SHP77 treated with DMSO at 0.1 percent for 48 hours (cell line): Measurements from ENCODE around the gene KLHL26.

Experiments used
- DNase-seq: peaks from one replicate; lab custom pipeline; 2025; lab: John Stamatoyannopoulos, UW

KLHL26 gene

DNA sequence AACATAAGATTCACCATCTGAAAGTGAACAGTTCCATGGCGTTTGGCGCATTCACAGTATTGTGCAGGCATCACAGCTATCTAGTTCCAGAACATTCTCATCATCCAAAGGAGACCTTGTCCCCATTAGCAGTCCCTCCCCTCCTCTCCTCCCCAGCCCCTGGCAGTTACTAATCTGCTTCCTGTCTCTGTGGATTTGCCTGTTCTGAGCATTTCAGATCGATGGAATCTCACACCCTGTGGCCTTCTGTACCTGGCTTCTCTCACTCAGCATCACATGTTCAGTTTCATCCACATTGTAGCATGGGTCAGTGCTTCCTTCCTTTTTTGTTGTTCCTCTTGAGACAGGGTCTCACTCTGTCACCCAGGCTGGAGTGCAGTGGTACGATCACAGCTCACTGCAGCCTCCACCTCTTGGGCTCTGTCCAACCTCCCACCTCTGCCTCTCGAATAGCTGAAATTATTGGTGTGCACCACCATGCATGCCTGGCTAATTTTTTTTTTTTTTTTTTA is 81.2 kb downstream of the KLHL26 start:
- DNase-seq, result no peak

DNA sequence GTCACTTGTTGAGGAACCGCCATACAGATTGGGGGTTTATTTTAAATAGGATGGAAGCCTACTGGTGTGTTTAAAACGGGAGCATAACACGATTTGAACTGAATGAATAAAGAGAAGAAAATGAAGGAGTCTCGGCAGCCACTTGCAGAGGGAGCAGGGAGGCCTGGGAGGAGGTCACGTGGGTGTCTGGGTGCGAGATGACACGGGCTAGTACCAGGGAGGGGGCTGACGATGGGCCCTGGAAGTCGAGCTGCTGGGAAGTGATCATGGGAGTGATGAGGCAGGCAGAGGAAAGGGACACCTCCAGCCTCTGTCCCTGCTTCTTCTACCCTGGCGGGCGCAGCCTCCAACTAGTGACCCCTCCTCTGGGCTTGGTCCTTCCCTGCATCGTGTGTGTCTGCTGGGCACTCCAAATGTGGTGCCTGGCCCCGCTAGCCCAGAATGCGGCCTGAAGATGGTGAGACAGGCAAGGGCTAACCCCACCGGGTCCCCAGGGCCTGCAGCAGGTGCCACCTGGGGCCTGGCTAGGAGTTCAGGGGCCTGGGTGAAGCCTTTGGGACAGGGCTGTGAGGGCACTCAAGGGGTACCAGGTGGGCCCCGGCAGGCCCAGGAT is 82.1 kb downstream of the KLHL26 start:
- DNase-seq, result no peak

DNA sequence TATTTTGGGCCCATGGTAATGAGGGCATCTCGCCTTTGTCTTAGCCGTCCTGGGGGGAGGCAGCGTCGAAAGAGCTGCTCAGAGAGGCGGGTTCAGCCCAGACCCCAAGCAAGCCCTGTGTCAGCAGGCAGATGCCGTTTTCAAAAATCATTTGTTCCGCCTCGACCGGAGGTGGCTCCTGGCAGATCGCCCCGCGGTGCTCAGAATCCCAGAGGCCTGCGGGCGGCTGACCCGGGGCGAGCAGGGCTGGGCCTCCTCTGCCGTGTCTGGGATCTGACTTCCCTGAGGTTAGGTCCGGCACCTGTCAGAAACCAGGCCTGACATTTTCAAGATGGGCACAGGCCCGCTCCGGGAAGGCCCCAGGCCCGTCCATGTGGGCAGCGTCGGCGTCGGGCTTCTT is 82.7 kb downstream of the KLHL26 start:
- DNase-seq, result no peak
